Activated CD4-positive, alpha-beta T cell treated with anti-CD3 and anti-CD28 coated beads, Interleukin-2, amount 50 U/mL, for 4 hours (primary cell): ENCODE data around the gene ATP2B3.

Experiments used
- DNase-seq, 2 experiments: peaks; one replicate each; pipeline ENCODE4 v3.0.0-alpha.2; 2020

ATP2B3 gene

DNA sequence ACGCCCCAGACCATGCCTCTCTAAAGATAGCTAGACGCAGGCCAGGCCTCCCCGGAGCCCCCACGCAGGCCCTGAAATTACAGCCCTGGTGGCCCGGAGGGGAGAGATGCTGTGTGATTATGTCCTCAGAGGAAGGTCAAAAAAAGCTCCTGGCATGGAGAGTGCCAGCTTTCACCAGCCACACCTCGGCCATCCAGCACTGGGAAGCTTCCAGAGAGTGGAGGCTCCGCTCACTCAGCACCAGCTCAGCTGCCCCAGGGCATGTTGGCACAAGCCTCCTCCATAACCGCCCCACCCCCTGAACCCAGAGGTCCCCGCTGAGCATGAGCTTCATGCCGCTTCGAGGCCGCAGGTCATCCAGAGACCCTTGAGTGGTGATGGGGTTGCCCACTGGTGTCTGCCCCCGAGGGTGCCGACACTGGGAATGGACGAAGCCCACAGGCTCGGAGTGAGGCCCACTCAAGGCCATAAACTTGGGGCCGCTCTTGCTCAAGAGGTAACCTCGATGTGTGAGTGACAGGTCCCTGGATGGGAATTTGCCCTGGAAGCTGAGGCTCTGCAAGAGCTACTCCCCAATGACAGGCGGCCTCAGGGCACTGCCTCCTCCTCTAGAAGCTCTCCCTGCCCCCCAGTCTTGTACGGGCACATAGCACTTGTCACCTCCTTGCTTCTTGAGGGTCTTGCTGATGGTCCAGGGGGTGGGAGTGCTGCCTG is 27.1 kb upstream of the ATP2B3 start:
- no peak for DNase-seq

DNA sequence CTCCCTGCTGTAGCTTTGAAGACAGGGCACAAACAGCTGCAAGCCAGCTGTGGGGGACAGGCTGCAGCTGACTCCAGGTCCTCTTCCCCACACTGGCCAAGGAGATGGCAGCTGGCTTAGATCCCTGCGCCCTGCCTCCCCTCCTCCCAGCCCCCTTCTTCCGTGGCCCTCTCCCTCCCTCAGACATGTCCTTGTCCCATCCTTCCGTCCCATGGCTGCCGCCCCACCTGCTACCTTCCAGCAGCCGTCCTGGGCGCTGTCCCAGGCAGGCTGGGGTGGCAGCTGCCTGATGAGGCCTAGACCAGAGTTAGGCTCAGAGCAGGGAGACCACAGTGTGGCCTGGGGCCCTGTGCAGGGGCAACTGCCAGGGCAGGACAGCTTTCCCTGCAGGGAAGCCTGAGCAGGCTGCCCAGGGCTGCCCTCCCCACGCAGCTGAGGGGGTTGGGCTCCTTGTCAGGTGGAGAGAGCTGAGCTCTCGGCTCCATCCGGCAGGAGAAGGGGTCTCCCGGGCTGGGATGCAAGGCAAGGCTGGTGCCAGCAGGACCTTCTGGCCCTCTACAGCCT is 26.0 kb upstream of the ATP2B3 start:
- no peak for DNase-seq

DNA sequence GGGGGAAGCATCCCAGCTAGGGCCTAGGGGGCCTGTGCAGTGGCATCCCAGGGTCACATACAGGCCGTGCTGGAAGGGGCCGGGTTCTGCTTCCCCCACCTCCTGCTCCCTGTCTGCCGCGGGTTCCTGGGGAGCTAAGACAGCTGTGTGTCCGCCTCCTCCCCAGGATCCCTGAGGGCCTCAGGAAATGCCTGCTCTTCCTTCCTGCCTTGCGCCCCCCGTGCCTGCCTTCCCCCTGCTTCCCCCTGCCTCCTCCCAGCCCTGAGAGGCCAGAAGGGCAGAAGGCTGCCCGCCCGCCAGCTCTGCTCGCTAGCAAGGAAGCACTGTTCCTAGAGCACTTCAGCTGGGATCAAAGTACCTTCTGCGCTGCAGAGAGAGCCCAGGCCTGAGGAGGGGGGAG is 25.5 kb upstream of the ATP2B3 start:
- no peak for DNase-seq

GRCh38 chrX:153492543-153492942 is 24.9 kb upstream of the ATP2B3 start:
- DNase-seq, result no peak

GRCh38 chrX:153493085-153493484 is 24.4 kb upstream of the ATP2B3 start:
- DNase-seq, result no peak

DNA sequence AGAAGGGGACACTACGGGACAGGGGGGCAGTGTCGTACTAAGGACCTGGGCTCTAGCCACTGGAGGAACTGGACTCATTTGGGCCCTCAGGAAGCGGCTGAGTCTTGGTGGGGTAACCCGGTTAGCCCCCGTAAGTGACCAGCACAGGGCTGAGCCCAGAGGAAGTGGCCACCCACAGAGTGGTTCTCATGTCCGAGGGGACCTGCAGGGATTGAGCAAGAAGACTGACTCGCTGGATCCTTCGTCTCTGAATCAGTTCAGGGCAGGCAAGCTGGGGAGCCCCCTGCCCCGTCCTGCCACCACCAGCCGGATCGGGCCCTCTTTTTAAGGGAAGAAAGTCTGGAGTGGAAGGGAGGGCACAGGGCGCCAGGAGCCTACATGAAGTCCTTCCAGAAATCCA is 23.4 kb upstream of the ATP2B3 start:
- no peak for DNase-seq

DNA sequence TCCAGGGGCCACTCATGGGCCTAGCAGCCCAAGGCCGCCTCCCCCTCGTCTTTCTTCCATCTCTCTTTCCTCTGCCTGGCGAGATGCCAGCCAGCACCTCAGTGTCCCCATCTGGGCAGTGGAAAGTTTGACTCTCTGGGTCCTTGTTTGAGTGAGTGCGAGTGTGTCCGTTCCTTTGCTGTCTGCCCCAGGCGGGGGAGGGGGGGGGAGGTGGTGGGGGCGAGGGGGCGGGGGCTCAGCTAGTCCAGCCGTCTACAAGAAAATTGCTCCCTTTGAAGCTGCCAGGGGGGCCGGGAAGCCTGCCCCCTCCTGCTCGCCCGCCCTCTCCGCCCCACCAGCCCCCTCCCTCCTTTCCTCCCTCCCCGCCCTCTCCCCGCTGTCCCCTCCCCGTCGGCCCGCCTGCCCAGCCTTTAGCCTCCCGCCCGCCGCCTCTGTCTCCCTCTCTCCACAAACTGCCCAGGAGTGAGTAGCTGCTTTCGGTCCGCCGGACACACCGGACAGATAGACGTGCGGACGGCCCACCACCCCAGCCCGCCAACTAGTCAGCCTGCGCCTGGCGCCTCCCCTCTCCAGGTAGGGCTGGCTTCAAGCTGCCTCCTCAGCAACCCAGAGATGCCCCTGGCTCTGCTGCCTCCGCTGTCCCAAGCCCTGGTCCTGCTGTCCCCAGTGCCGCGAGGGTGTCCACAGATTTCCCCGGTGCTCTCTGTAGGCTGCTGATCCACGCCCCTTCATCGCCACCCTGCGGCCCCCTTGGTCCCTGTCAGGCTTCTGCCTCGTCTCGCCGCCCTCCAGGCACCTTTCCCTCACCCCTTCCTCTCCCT is 22.7 kb upstream of the ATP2B3 start, which contains the start of gene BGN:
Gene BGN (plus strand): TSS at position 440 of the 821 bp plus-strand sequence. CDS start 9,652 bp downstream, outside the sequence.
- DNase-seq, result no peak

GRCh38 chrX:153495362-153495751 is 22.1 kb upstream of the ATP2B3 start:
- DNase-seq, result no peak

DNA sequence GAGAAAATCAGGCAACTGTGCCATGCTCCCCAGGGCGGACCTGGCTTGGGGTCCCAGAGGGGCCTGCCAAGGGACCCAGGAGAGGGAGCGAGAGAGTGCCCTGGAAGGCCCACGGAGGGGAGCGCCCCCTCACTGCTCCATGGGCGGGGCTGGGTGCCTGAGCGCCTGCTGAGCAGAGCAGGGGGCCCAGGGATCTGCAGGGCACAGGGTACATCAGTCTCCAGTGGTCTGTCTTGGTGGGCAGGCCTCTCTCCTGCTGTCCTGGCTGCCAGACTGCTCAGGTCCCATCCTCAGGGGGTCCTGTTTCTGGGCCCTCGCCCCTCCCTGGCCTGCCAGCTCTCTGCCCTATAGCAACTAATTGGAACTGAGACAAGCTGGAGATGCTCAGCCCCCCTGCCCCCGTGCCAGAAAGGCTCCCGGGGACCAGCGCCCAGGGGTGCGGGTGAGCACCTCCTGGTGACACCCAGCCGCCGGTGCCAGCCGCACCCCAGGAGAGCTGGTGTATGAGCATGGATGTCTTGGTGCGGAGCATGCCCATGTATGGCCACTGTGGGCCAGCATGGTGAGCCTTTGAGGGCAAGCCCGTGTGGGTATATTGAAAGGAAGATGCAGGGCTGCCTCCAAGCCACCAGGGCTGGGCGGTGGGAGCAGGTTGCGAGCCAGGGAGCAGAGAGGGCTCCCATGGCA is 21.4 kb upstream of the ATP2B3 start:
- no peak for DNase-seq

- DNase-seq, result no peak
Observed at GRCh38 chrX:153496590-153496959, 20.9 kb upstream of the ATP2B3 start.

- DNase-seq, result no peak
Observed at GRCh38 chrX:153498453-153498852, 19.0 kb upstream of the ATP2B3 start.

- DNase-seq, result no peak
Observed at GRCh38 chrX:153499341-153499740, 18.1 kb upstream of the ATP2B3 start.

GRCh38 chrX:153499876-153500275 is 17.6 kb upstream of the ATP2B3 start:
- DNase-seq, result no peak

GRCh38 chrX:153500676-153501280 is 16.7 kb upstream of the ATP2B3 start:
- DNase-seq, result no peak

DNA sequence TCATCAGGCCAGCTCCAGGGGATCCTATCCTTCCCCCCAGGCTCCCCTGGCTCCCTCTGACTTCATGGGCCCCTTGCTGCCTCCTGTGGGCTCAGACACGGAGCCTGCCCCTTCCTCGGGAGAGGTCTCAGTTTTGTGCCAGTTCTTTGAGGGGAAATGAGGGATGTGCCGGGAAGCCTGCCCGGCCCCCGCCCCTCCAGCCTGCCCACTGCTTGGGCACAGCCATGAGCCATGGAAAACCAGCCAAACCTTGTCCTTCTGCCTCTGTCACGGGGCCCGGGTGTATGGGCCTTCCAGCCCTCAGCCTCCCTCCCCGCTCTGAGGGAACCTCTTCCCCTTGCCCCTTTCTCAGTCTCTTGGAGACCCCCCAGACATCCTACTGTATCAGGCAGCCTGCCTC is 15.9 kb upstream of the ATP2B3 start:
- no peak for DNase-seq

DNA sequence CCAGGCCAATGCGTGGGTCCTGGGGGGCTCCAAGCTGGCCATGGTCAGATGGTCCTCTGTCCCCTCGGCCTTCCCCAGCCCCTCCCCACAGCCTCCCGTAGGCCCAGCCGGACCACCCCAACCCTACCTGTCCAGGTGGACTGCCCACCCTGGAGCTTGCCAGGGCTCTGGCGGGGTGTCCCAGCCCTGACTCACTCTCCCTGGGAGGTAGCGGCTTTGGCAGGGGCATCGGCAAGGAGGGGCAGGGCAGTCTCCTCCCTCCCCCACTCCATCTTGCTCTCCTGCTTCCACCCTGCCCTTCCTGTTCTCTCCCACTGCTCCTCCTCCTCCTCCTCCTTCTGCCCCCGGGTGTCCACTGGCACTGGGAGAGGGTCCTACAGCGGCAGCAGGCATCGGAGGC is 15.3 kb upstream of the ATP2B3 start:
- no peak for DNase-seq

DNA sequence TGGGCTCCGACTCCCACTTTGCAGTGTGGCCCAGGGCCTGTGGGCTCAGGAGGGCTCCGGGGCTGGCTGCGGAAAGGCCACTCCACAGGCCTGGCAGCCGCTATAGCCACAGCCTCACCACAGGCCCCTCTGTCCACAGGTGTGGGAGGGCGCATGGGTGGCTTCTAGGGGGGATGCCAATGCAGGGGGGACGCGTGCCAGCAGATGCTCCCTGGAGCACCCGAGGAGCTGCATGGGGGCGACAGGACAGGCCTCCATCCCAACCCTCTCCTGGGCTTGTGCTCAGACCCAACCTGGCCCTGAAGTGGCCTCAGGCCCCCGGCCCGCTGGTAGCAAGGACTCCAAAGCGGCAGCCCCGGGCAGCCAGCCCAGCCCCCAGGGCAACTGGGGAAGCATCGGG is 14.6 kb upstream of the ATP2B3 start:
- no peak for DNase-seq

- DNase-seq, result no peak
Observed at GRCh38 chrX:153504445-153505016, 12.9 kb upstream of the ATP2B3 start.

DNA sequence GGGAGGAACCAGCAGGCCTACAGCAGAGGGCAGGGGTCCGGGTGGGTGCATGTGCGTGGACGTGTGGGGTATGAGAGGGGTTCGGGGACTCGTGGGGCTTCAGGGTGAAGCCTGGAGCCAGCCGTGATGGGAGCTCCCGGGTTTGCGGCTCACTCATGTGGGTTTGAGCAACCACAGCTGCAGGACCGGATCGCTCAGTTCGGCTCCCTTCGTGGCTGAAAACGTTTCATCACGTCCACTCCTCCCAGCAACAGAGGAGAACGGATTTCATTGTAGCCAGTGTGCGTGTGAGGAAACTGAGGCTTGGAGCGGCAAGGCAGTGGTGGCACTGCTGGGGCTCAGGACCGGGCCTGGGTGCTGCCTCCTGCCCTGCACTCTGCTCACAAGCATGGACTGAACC is 12.1 kb upstream of the ATP2B3 start:
- no peak for DNase-seq

- peak; percentile 79 to 81 for DNase-seq
Observed at GRCh38 chrX:153507484-153508178, 9.8 kb upstream of the ATP2B3 start.

- DNase-seq, result no peak
Observed at GRCh38 chrX:153509592-153509991, 7.8 kb upstream of the ATP2B3 start.

DNA sequence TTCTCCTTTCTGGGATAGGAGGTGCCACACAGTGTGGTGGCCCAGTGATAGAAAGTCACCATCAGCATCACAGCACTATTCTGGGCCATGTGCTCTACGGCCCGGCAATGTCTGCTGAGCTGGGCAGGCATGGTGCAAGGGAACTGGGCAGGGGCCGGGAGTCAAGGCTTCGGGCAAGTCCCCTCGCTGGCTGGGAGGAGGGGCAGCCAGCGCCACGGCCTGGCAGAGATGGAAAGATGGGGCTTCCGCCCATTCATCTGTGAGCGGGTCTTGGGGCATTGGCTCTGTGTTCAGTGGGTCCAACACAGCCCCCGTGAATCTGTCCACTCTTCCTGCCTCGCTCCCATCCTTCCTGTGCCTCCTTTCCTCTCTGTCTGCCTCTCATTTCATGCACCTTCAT is 7.1 kb upstream of the ATP2B3 start:
- no peak for DNase-seq
